GM12873 (cell line): ENCODE results near the gene TMEM91.

ENCODE experiments used
- CTCF ChIP-seq: IDR thresholded peaks from 2 replicates; pipeline ENCODE4 v1.5.1; 2012; ENCODE audit warnings: low read depth, mild to moderate bottlenecking, moderate library complexity, low read length, control low read depth; ENCODE audit not compliant: insufficient read depth; ENCODE audit errors: missing control alignments

Gene TMEM91

GRCh38 chr19:41354343-41354953 is 21.9 kb upstream of the TMEM91 start:
- TF ChIP-seq CTCF: no peak

- TF ChIP-seq CTCF: no peak
These were observed 21.3 kb upstream of the TMEM91 start for GRCh38 chr19:41355035-41355434.

- no peak for TF ChIP-seq CTCF
These were observed 20.5 kb upstream of the TMEM91 start for GRCh38 chr19:41355802-41356201.

GRCh38 chr19:41356984-41357739 is 19.2 kb upstream of the TMEM91 start:
- no peak for TF ChIP-seq CTCF

GRCh38 chr19:41357746-41358145 is 18.6 kb upstream of the TMEM91 start:
- TF ChIP-seq CTCF: no peak

- no peak for TF ChIP-seq CTCF
These were observed 16.6 kb upstream of the TMEM91 start for GRCh38 chr19:41359741-41360140.

GRCh38 chr19:41362143-41362847 is 14.0 kb upstream of the TMEM91 start:
- no peak for TF ChIP-seq CTCF
